Keratinocyte (primary cell): ENCODE results near the gene ERGIC1. TPM values are rescaled to one million over a fixed set of nuclear protein-coding genes. Genes with fewer than 3 reads are reported as not detected.

ENCODE experiments used
- DNase-seq: peaks from one replicate; pipeline ENCODE4 v3.0.0-alpha.2; 2011; ENCODE audit warnings: low read depth, missing footprints, low spot score
- FAIRE-seq: peaks from 2 replicates; lab custom pipeline; 2011; peaks lifted over from hg19 to GRCh38; lab: Jason Lieb, UNC
- H2AFZ ChIP-seq: 2 replicates; pipeline ENCODE4 v1.6.0; 2012; ENCODE audit warnings: low read length, control low read depth, inconsistent platforms; ENCODE audit not compliant: control insufficient read depth
- H3K27ac ChIP-seq: 2 replicates; pipeline ENCODE4 v1.5.1; 2011; ENCODE audit warnings: low read length; ENCODE audit not compliant: control insufficient read depth, insufficient read depth
- H3K27me3 ChIP-seq: 3 replicates; pipeline ENCODE4 v1.6.0; 2011; ENCODE audit warnings: low read length; ENCODE audit not compliant: control insufficient read depth, insufficient read depth; ENCODE audit errors: extremely low read depth
- H3K36me3 ChIP-seq, 2 experiments: 2 replicates in 1 of 2; 3 replicates in 1 of 2; pipeline ENCODE4 v1.5.1; 2011; ENCODE audit warnings: low read length in 2 of 2, mild to moderate bottlenecking in 1 of 2; ENCODE audit not compliant: control insufficient read depth in 2 of 2, insufficient read depth in 2 of 2; ENCODE audit errors: extremely low read depth in 1 of 2
- H3K4me1 ChIP-seq: 3 replicates; pipeline ENCODE4 v1.5.1; 2011; ENCODE audit warnings: low read length; ENCODE audit not compliant: control insufficient read depth, insufficient read depth; ENCODE audit errors: extremely low read depth
- H3K4me2 ChIP-seq: 3 replicates; pipeline ENCODE4 v1.6.0; 2011; ENCODE audit warnings: low read depth, low read length; ENCODE audit not compliant: control insufficient read depth, insufficient read depth; ENCODE audit errors: extremely low read depth
- H3K4me3 ChIP-seq, 3 experiments: fragments of 200-600 bp in 1 of 3; sonication (generic) in 1 of 3; 2 replicates in 2 of 3; 3 replicates in 1 of 3; pipeline ENCODE4 v1.5.1; 2011 to 2016; ENCODE audit warnings: low read length in 3 of 3, mild to moderate bottlenecking in 3 of 3, control low read depth in 2 of 3, inconsistent platforms in 1 of 3, low read depth in 1 of 3, mixed read lengths in 1 of 3, mixed run types in 1 of 3, moderate library complexity in 1 of 3; ENCODE audit not compliant: control insufficient read depth in 2 of 3, insufficient read depth in 2 of 3; ENCODE audit errors: extremely low read depth in 1 of 3
- H3K79me2 ChIP-seq: 2 replicates; pipeline ENCODE4 v1.6.0; 2012; ENCODE audit warnings: low read length; ENCODE audit not compliant: control insufficient read depth, insufficient read depth
- H3K9ac ChIP-seq: 3 replicates; pipeline ENCODE4 v1.6.0; 2011; ENCODE audit warnings: low read length; ENCODE audit not compliant: control insufficient read depth, insufficient read depth; ENCODE audit errors: extremely low read depth
- H3K9me1 ChIP-seq: 3 replicates; pipeline ENCODE4 v1.6.0; 2011; ENCODE audit warnings: low read length; ENCODE audit not compliant: control insufficient read depth, insufficient read depth; ENCODE audit errors: extremely low read depth
- H3K9me3 ChIP-seq: 2 replicates; pipeline ENCODE4 v1.5.1; 2012; ENCODE audit warnings: low read depth, low read length; ENCODE audit not compliant: control insufficient read depth
- H4K20me1 ChIP-seq: 3 replicates; pipeline ENCODE4 v1.6.0; 2011; ENCODE audit warnings: low read length; ENCODE audit not compliant: control insufficient read depth, insufficient read depth; ENCODE audit errors: extremely low read depth
- CTCF ChIP-seq, 3 experiments: IDR thresholded peaks in 1 of 3; conservative IDR thresholded peaks in 1 of 3; optimal IDR thresholded peaks in 1 of 3; 2 replicates in 2 of 3; 3 replicates in 1 of 3; pipeline versions ENCODE3 to v1.5.1; 2011; ENCODE audit warnings: low read length in 3 of 3, mild to moderate bottlenecking in 3 of 3, moderate library complexity in 2 of 3, control low read depth in 1 of 3, inconsistent platforms in 1 of 3; ENCODE audit not compliant: insufficient read depth in 2 of 3; ENCODE audit errors: extremely low read depth in 1 of 3
- EZH2 ChIP-seq: IDR thresholded peaks from one replicate; pipeline ENCODE4 v1.6.1; 2012; ENCODE audit warnings: inconsistent platforms, mild to moderate bottlenecking, low read length, moderate library complexity
- dilution Hi-C: fragments of 300-500 bp; cut with MboI; formaldehyde crosslinking; loops from one replicate; pipeline ENCODE4 v1.7.0; 2020; ENCODE audit warnings: low sequenced_read_pairs; ENCODE audit not compliant: extremely low pct_ligation_motif_present
- polyA plus RNA-seq, 5 experiments: library from polyadenylated mRNA; depleted of rRNA in 3 of 5; stranded (reverse) in 3 of 5; stranded (forward) in 1 of 5; unstranded in 1 of 5; fragments of >200 nt; gene quantifications; 1 replicate in 1 of 5; 2 replicates in 3 of 5; 3 replicates in 1 of 5; pipeline versions ENCODE4 v1.2.1 to v1.2.3, GENCODE V29; 2011 to 2012; ENCODE audit warnings: missing spikeins in 2 of 5, low read depth in 1 of 5, low replicate concordance in 1 of 5

The ERGIC1 gene
- polyA plus RNA-seq, 1 donor (not counting 4 experiments of a cell fraction or from before 2014, with no cell fraction given), result 93.4 TPM

- dilution Hi-C loops, result no loop called here
- Histone ChIP-seq H2AFZ (no peak overlapping the region), H3K27me3 (no peaks in the 10 kb centered on the region), H3K36me3 (peaks cover 8 to 17% of the 10 kb centered on the region in 2 experiments), H3K4me1 (peaks cover 3% of the 10 kb centered on the region), H4K20me1 (no peaks in the 10 kb centered on the region), H3K79me2 (no peaks in the 10 kb centered on the region), H3K4me3 (no peak overlapping the region), H3K9me3 (no peaks in the 10 kb centered on the region), H3K27ac (no peak overlapping the region), H3K9ac (no peak overlapping the region), H3K4me2 (no peak overlapping the region), H3K9me1 (no peaks in the 10 kb centered on the region)
- FAIRE-seq, result no peak
- TF ChIP-seq EZH2 (no peak), CTCF (optimal IDR thresholded peaks at IDR 0.05 in 1 of 3, IDR thresholded peaks at IDR 0.05 in 1 of 3, conservative IDR thresholded peaks at IDR 0.05 in 1 of 3; ENCODE audit: extremely low read depth in 1 of 3, insufficient read depth in 2 of 3, low read length in 3 of 3) (no peak)
- no peak for DNase-seq
Observed at GRCh38 chr5:172942556-172942955, 108.5 kb downstream of the ERGIC1 start.

GRCh38 chr5:172943283-172943841 is 109.3 kb downstream of the ERGIC1 start:
- H3K4me2 ChIP-seq, result no peak overlapping the region
- dilution Hi-C loops, result no loop called here
- no peaks in the 10 kb centered on the region for H3K9me3 ChIP-seq
- no peak for DNase-seq
- H4K20me1 ChIP-seq, result no peaks in the 10 kb centered on the region
- H3K4me3 ChIP-seq, result no peak overlapping the region
- no peaks in the 10 kb centered on the region for H3K79me2 ChIP-seq
- no peaks in the 10 kb centered on the region for H3K27me3 ChIP-seq
- H3K36me3 ChIP-seq, result peaks cover 3 to 15% of the 10 kb centered on the region in 2 experiments
- no peak overlapping the region for H2AFZ ChIP-seq
- TF ChIP-seq CTCF (optimal IDR thresholded peaks at IDR 0.05 in 1 of 3, IDR thresholded peaks at IDR 0.05 in 1 of 3, conservative IDR thresholded peaks at IDR 0.05 in 1 of 3; ENCODE audit: extremely low read depth in 1 of 3, insufficient read depth in 2 of 3, low read length in 3 of 3) (no peak), EZH2 (no peak)
- H3K9me1 ChIP-seq, result no peaks in the 10 kb centered on the region
- H3K4me1 ChIP-seq, result peaks cover 7% of the 10 kb centered on the region
- no peak overlapping the region for H3K9ac ChIP-seq
- H3K27ac ChIP-seq, result no peak overlapping the region
- no peak for FAIRE-seq
